GM19438 (cell line): ENCODE results near the gene PTPN1.
"Not testable (repeated sequence)": the region's sequence is repeated elsewhere in the genome, so short reads cannot be mapped to it uniquely, and the experiment has no call there.

ENCODE experiments used
- ATAC-seq: cut with Tn5 transposase; IDR thresholded peaks from one replicate; pipeline ENCODE4 v1.9.1; 2021; ENCODE audit warnings: low read depth; ENCODE audit not compliant: unreplicated experiment

PTPN1 gene

GRCh38 chr20:50601511-50602431, 91.6 kb downstream of the PTPN1 start:
- no peak for ATAC-seq

GRCh38 chr20:50602432-50603088, 92.4 kb downstream of the PTPN1 start:
- no peak for ATAC-seq

GRCh38 chr20:50604451-50604850, 94.3 kb downstream of the PTPN1 start:
- no peak for ATAC-seq

DNA sequence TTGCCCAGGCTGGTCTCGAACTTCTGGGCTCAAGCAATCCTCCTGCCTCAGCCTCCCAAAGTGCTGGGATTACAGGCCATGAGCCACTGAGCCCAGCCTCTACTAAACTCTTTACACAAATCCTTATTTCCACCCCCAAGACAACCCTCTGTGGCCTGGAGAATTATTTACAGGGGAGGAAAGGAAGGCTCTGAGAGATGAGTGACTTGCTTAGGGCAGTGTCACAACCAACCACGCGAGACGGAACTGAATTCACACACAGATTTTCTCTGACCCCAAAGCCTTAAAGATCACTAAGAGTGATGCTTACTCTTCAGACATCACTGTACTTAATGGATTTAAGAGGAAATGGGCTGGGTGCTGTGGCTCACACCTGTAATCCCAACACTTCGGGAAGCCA, 95.0 kb downstream of the PTPN1 start:
- no peak for ATAC-seq

- ATAC-seq: no peak
These were observed 97.3 kb downstream of the PTPN1 start for GRCh38 chr20:50607436-50607835.

DNA sequence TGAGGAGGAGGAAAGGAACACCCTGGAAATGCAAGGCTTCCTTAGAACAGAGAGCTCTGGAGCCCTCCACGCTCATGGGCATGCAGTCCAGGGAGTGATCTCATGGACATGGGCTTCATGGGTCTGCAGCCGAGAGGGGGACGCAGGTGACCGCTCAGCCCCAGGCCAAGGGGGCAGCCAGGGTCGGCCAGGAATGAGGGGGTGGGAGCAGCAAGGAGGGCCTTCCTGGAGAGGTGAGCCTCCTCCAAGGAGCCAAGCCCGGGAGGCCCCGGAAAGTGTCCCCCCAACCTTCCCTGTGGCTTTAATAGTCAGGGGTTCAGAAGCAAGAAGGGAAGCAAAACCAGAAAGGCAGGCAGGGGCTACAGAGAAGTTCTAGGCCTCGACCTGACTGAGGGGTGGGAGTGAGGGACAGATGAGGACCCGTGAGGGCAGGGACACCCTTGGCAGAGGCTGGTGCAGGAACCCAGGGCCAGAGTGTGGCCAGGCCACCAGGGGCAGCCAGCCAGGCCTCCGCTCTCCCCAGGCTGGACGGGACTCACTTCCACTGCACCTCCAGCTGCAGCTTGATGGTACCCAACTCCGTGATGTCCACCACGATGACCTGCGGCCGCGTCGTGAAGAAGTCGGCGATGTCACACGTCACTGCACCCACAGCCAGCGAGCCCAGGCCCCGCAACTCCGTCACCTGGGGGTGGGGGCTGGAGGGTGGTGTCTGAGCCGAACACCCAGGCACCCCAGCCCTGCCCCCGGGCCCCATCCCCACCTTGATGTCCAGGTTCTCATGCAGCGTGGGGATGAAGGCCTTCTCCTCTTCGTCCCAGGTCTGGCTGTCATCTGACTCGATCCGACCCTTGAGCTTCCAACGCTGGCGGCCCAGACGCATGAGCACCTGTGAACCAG, 97.9 kb downstream of the PTPN1 start:
- ATAC-seq: no peak

DNA sequence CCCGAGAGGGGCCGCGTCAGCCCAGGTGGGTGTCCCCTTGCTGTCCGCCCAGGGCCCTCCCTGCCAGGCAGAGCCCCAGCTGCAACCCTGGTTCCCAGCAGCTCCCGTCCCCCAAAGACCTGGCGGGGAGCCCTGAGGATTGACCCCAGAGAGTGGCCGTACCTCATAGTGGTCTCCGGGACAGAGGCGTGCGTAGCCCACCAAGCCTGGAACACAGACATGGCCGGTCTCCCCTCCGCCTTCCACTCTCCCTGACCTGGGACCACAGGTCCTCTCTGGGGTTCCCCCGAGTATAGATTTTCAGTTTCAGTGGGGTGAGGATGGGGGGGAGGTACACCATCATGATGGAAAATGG, 98.5 kb downstream of the PTPN1 start:
- no peak for ATAC-seq

GRCh38 chr20:50609438-50609989, 99.3 kb downstream of the PTPN1 start:
- ATAC-seq: no peak

- ATAC-seq: no peak
These were observed 100.1 kb downstream of the PTPN1 start for GRCh38 chr20:50610212-50610718.

GRCh38 chr20:50611128-50611810, 101.1 kb downstream of the PTPN1 start:
- no peak for ATAC-seq

DNA sequence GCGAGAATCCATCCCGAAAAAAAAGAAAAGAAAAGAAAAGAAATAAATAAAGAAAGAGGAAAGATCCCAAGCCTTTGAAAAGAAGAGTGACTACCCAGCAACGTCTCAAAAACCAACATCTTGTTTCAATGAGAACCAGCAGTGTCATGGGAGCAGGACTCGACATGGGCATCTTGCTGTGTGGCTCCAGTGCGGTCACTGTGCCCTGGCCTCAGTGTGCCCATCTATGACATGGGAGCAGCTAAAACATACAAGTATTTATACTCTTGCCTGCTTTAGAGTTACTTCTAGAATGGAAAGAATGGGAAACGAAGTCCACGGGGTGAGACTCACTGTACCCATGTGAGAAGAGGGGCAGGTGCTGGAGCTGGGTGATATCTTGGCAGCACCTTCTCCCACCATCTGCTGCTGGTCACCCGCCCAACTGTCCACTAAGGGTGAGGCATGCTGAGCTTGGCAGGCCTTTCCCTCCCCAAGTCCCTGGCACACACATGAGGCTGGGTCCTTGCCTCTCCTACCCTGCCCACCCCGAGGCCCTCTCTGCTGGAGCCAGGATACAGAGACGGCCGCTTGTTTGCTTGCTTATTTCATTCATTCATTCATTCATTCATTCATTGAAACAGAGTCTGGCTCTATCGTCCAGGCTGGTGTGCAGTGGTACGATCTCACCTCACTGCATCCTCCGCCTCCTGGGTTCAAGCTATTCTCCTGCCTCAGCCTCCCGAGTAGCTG, 103.4 kb downstream of the PTPN1 start:
- no peak for ATAC-seq

GRCh38 chr20:50615407-50615806, 105.2 kb downstream of the PTPN1 start:
- no peak for ATAC-seq

GRCh38 chr20:50617022-50617421, 106.8 kb downstream of the PTPN1 start:
- ATAC-seq: no peak

DNA sequence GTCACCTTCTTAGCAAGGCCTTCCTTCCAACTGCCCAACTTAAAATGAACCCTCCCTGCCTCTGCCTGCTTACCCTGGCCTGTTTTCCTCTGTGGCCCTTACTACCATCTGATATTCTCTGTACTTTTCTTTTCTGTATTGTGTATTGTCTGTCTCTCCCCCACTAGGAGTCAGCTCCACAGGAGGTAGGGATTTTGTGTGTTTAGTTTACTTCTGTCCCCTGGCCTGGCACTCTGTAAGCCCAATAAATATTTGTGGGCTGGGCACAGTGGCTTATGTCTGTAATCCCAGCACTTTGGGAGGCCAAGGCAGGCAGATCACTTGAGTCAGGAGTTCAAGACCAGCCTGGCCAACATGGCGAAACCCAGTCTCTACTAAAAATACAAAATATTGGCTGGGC, 108.4 kb downstream of the PTPN1 start:
- no peak for ATAC-seq

GRCh38 chr20:50620459-50620858, 110.3 kb downstream of the PTPN1 start:
- ATAC-seq: not testable (repeated sequence)

GRCh38 chr20:50621068-50621665, 111.0 kb downstream of the PTPN1 start:
- ATAC-seq: no peak

DNA sequence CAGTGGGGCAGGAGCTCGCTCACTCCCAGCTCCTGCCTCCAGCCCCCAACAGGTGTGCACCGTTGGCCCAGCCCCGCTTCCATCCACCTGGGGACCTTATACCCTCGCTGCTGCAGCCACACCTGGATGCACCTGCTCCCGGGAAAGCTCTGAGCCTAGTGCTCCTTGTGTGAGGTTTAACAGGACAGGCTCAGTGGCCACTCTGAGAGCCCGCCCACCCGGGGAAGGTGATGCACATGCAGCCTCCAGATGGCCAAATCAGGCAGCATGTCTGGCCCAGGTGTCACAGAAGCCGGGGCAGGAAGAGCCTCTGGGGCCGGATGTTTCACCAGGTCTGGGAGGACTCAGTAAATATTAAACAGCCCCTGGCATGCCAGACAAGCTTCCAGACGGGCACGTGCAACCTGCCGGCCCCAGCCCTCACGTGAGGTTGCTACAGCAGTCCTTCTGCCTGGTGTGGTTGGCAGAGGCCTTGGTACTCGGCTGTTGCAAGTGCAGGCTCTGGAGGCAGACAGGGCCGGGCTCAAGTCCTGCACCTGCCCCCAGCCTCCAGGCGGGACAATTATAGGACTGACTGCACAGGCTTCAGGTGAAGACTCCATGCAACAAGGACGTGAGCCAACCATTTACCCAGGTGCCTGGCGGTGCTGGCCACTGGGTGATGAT, 114.3 kb downstream of the PTPN1 start:
- no peak for ATAC-seq

DNA sequence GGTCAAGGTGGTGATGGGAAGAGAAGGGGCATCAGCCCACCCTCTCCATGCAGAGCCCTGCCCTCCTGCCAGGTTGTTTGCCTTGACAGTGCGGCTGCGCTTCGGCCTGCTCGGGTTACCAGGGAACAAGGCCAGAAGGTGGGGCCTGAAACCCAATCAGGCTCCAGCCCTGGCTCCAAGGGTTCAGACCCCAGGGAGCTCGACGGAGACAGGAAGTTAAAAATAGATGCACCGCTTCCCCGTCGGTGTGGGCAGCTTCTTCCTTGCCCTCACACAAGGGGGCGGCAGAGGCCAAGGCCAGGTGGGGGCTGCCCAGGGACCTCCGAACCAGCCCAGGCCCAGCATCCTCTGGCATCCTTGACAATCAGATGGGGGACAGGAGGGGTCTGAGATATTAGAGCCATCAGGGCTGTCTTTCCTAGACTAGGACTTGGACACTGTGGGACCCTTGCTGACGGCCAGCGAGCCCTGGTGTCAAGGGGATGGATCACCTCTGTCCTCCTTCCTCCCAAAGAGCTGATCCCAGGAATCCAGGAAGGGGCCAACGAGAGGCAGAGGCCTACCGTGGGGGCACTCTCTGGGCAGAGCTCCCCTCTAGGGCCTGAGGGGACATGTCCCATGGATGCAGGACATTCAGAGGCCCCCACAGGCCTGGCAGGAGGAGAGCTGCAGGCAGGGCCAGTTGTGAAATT, 115.9 kb downstream of the PTPN1 start:
- ATAC-seq: no peak
